Inflammatory macrophage (primary cell): Measurements from ENCODE around the gene B3GNT2.
"Not testable (repeated sequence)": the region's sequence is repeated elsewhere in the genome, so short reads cannot be mapped to it uniquely, and the experiment has no call there.

Experiments
- DNase-seq, 2 donors: peaks; one replicate each; pipeline ENCODE4 v3.0.0-alpha.2; 2020 to 2022

B3GNT2 gene

DNA sequence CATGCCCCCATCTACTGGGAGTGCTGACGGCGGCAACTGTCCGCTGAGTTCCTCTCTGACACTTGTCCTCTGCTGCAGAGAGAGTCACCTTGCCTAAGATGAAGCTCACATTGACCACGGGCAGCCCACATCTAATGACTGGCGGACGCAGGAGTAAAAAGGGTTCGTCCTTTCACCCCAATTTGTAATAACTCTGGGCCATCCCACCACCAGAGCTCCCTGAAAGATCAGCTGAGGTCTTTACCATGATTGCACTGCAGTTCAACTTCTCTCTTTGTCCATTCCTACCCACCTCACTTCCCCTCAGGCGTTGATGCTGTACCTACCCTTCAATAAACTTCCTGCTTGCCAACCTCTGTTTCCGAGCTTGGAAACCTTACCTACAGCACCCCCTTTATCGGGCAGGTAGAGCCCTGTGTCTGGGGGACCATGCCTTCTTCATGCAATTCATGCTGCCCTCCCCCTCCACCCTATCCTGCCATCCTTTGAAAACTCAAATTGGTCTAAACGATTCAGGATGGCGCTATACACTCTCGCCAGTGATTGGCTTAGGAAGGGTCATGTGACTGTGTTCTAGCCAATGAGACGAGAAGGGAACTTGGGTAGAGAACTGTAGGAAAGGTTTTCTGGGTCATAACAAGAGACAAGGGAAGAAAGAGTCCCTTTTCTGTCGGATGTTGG is 10.3 kb upstream of the B3GNT2 start:
- peak; percentile 76 to 80 for DNase-seq

DNA sequence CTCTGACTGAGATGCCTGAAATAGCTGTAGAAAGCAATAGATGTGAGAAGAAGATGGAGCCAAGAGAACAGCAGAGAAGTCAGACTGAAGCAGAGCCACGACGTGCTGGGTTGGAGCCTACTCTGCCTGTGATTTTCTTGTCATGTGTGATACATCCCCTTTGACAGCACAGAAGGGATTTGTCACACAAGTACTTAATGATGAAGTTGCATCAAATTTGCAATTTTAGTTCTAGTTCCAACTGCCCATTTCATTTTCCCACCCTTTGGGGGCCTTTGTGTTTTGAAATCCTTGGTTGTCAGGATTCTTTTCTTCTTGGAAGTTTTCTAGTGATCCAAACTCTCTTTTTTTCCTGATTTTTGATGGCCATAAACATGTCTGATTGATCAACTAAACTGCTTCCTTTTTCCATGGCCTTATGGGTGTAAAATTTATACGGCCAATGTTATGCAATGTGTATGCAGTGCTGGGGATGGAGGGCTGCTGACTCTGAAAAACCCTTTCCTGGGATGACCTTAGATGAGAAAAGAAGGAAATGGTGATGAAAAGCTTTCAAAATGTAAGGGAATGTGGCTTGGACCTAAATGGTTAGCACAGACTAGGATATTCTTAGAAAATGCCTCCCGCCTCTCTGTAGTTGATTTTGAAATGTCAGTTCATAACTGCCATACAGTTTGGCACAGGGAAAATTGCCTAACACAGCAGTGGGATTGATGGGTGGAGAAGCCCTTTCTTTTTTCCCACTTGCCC is 9.6 kb upstream of the B3GNT2 start:
- DNase-seq: peak; percentile 83 to 91

DNA sequence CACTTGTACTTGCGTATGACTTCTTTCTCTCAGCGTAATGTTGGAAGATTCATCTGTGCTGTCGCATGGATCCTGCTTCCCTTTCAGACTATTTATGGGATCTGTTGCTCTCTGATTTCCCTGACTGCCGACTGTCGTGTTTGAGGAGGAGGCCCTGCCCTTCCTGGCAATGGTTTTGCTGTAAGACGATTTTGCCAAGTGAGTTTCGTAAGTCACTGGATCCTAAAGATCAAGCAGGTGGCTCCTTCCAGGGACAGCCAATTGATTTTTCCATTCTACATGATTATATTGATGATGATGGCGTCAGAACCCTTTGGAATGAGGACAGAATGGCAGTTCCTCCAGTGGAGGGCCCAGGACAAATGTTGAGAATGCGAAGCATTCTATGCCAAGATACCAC is 8.7 kb upstream of the B3GNT2 start:
- DNase-seq: no peak

DNA sequence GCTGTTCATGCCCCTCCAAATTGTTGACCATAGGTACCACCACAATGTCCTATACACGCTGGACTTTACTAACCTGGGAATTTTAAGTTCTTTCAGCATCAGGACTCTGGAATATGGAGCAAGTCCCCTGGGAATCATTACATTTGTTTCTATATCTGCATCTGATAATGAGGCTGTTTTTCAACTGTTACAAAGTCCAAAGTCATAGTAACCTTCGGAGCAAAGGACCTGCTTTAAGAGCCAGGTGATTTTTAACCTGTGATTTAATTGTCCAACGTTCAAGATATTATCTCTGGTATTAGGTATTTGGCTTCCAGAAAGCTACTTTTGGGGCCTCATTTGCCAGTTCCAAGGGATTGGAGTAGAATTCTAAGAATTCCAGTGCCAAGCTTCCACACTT is 7.5 kb upstream of the B3GNT2 start:
- DNase-seq: no peak

DNA sequence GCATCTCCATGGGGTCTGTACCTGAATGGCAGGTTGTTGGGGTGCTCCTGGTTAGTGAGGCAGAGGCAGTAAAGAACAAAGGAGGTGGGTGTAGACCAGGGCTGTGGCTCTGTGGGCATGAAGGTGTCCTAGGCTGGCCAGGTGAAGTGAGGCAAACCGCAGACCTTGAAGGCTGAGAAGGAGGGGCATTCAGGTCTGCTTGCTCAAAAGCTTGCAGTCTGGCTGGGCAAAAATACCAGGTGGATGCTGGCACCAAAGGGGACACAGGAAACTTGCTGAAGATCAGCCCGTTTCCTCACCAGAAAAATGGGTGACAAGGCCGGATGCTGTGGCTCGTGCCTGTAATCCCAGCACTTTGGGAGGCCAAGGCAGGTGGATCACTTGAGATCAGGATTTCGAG is 6.7 kb upstream of the B3GNT2 start:
- DNase-seq: no peak

DNA sequence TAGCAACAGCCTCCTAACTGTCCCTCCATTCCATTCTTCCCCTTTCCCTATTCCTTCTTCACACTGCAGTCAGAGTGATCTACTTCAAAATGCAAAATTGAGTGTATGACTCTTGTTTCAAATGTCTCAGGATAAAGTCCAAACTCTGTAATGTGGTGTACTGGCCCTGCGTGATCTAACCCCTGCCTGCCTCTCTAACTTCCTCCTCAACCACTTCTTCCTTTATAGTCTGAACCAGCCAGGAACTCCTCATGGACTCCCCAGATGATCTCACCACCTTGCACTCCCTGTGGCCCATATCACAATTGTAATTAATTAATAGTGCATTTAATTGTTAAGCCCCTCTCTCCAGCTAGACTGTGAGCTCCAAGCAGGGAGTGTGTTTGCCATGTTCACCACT is 3.1 kb upstream of the B3GNT2 start:
- DNase-seq: peak; percentile 75

DNA sequence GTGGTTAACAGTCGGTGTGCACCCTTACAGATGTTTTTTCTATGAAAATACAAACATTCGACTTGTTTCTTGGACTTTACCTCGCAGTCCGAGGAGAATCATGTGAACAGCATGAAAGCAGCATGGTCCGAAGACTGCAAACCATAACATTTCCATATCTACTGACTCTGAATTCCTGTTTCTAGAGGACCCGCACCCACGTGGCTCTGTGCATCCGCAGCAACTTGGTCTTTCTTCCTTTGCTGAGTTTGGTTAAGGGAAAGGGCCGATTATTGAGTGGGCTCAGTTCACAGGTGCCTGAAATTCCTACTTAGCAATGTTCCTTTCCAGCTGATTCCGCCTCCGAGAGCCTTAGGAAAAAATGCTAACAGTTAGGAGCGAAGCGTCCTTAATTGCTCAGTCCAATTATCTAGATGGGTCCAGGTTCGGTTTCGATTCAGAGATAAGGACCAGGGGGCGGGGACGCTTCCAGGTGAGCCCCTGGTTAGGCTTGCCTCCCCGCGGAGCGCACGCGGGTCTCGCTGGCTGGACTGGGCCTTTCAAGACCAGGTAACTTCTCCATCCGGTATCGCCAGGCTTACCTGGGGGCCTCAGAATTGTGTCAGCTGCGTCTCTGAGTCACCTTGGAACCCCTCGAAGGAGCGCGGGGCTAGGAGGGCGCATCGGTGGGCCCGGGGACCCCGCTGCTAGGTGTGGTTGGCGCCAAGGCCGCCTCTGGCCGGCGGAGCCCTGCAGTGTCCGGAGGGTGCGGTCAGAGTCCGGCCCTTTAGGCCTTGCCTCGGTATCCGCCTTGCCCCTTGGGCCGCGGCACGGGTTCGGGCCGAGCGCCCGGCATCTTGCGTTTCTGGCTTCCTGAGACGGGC is 1.1 kb upstream of the B3GNT2 start:
- peak in 1 of 2 donors; percentile 23 for DNase-seq

DNA sequence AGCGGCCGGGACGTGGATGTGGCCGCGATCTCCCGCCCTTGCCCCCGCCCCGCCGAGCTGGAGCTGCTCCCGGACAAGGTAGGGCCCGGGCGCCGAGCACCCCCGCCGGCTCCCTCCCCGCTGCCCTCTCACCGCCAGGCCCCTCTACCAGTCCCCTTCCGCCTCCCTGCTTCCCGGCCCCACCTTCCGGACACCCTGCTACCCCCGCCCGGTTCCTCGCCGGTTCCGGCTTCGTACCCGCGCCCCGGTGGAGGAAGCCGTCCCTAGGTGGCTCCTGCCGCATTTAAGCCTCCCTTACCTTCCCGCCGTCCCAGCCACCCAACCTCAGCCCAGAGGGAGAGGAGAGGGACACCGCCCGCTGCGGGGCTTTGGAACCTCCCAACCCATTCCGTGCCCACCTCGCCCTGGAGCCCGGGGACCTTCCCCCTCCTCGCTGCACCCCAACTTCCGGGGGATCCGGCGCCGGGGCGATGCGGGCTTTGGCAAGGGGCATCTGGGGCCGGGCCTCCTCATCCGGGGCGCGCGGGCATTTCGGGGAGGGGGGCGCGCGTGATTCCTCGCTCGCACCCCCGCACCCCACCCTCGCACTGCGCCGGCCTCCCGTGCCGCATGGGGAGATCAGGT is 475 bp downstream of the B3GNT2 start:
- peak in 1 of 2 donors; percentile 42 for DNase-seq

DNA sequence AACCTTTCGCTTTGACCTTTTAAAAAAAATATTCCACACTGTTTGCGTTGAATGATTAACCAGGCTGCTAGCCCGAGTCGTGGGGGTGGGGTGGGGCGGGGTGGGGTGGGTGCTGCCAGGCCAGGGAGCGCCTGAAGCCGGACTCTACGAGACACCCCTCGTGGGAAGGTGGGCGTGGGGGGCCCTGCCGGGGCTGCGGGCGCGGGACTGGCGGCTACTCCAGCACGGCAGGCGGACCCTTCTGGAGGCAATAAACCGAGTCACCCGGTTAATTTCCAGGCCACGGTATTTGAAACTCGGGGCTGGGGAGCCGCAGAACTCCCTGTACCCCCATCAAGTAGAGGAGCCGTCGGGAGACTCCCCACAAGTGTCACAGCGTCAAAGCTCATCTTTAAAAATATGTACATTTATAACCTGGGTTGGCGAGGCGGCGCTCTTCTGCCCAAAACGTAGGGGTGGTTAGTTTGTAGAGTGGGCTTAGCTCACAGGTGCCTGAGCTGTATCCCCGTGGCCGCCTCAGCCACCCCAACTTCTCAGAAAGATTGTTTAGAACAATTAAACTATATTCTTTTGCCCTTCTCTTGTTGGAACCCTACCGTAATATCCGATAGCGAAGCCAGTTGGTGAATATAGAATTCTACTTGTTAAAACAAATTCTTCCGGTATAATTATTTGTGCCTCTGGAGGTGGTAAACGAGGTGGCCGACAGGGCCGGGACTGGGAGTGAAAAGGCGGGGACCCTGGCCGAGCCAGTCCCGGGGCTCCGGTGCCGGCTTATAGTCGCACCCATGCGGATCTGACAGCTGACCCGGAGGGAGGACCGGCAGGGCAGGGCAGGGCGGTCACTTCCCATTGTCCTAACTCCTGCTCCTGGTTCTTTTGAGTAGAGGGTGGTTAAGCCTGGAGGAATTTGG is 1.4 kb downstream of the B3GNT2 start:
- DNase-seq: peak; percentile 28 to 45

DNA sequence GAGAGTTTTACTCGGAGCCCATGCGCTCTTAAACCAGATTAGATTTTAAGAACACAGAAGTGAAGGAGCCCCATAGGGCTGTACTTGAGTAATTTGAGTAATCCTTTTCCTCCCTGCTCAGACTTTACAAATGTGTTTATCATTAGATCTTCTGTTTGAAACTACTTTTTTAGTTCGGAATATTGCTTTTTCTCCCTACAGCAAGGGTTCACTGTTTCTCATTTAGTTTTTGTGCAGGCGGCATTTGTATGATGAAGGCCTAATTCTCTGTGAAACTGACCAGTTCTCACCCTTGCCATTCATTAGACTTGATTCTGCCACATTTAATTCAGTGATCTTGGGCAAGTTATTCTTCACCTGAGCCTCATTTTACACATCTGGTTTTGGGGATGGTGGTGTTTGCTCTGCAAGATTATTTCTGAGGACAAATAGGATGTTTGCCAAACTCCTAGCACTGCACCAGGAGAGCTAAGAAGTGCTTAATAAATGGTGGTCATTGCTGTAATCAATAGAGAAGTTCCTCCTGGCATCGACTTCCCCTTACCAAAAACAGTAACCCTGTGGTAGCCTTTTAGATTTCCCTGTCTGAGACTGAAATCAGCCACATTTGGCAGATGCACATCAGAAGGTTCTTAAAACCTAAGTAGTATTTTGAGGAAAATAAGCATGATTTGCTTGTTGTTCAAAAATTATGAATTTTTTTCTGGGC is 2.2 kb downstream of the B3GNT2 start:
- DNase-seq: peak; percentile 61 to 66

DNA sequence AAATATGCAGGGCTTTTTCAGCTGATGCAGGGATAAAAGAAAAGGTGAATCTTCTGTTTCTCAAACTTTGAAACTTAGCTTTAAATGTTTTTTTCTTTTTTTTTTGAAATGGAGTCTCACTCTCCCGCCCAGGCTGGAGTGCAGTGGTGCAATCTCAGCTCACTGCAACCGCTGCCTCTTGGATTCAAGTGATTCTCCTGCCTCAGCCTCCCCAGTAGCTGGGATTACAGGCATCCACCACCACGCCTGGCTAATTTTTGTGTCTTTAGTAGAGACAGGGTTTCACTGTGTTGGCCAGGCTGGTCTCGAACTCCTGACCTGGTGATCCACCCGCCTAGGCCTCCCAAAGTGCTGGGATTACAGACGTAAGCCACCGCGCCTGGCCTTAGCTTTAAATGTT is 2.9 kb downstream of the B3GNT2 start:
- not testable (repeated sequence) for DNase-seq

DNA sequence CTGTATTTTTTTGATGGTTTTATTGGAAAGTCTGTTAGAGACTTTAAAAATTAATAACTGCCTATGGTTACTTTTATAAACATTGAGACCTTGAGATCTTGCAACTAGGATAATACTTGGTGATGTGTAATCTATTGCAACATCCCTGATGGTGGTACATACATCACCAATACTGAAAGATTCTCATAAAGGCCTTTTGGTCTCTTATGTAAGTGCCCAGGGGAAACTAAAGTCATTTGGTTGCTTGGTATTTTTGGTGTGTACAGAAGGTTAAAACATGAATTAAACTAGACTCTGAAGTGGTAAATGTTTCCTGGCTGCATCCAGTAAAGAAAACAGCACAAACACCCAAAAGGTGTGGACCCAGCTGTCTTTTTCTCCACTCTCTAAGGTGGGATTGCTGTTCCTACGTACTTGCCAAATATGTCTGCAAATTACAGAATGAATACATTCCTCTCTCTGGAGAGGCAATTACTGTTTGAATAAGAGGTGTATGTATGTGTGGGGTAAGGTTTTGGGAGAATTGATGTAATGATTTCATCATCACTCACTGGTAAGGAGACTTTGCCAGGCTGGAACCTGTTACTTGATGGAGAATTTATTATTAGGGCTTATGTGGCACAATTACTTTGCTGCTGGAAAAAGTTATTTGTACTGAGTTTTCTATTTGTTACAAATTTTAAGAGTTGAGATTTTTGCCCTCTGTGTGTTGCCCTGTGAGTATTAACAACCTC is 3.6 kb downstream of the B3GNT2 start:
- DNase-seq: peak in 1 of 2 donors; percentile 51

DNA sequence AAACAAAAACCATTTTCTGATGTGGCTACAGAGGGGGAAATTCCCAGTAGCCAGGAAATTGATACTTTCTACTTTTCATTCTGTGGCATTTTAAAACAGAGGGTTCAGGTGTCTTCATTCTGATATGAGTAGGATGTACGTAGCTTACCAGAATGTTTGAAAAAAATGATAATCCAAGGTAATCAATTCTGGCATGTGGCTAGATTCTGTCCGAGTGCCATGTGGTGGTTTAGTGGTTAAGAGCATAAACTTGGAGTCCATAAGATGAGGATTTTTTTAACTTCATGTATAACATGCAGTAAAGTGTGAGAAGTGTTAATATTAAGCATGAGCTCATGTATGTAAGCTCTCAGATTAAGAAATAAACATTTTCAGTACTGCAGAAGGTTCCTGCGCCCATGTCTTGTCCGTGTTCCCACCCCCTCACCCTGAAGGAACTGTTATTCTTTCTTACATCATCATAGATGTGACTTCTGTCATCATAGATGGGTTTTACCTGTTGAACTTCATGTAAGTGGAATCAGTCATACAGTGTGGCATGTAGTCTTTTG is 4.5 kb downstream of the B3GNT2 start:
- DNase-seq: peak in 1 of 2 donors; percentile 20

DNA sequence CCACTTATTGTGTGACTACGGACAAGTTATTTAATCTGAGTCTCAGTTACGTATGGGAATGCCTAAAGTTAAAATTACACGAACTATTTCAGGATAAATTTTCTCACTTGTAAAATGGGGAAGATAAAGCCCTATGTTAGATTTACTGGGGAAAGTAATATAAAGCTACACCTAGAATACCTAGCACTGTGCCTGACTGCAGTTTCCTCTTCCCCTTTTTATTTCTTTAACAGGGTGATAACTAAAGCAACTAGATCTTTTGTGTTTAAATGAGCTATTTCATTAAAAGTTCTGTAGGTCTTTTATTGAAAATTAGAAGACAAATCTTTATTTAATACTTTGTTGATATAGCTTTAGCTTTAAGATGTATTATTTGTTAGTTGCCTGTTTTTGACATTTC is 5.0 kb downstream of the B3GNT2 start:
- DNase-seq: no peak

DNA sequence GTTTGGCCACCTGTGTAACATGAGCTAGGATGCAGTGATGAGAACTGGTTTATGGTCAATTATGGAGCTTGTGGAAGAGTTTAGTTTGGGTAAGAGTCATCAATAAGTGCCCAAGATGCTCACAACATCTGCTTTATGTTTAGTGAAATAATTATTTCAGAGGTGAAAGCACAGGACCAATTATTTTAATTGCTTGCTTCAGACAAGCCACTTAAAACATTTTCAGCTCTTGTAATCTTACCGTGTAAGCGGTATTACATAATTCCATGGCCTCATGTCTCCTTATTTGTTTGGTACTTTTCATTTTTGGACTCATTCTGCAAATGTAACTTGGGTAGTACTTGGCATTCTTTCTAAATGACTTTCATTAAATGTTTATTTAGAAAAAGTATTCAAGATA is 5.4 kb downstream of the B3GNT2 start:
- no peak for DNase-seq

DNA sequence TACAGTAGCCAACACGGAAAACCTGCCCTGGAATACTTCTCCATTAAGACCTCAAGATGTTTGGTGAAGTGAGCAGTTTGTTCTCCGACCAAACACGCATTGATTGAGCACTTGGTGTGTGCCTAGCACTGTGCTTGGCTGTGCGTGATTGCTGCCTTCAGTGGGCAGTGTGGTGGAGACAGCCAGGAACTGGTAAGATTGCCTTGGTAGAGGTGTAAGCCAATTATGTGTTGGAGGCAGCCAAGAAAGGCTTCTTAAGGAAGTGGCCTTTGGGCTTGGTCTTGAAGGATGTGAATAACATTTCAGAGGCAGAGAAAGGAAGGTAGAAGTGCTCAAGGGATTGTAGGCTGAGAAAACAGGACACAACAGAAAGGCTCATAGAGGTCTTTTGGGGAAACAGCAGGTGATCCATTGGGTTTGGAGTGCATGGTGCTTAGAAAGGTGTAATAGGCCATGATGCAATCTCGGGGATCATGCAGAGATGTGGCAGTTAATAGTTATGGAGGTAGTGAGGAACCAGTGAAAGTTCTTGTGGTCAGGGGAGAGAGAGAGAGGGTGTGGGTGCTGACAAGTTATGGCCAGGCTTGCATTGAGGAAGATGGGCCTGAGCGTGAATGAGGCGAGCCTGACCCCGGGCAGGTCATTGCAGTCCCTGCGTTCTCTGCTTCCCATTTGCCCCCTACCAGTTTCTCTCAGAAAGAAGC is 6.3 kb downstream of the B3GNT2 start:
- peak in 1 of 2 donors; percentile 38 for DNase-seq

DNA sequence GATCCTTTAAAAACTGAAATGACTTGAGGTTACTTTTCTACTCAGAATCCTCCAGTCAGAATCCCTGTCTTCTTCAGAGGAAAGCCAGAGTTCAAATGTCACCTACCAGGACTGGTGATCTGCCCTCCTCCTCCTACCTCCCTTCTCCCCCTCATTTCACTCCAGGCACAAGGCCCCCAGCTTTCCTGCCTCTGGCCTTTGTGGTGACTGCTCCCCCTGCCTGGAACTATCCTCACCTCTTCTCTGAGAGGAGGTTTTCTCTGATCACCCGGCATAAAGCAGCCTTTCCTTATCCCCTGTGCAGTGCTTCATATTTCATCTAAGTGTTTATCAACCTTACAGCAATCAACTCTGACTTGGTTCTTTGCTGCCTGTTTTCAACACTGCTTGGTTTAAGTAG is 6.8 kb downstream of the B3GNT2 start:
- no peak for DNase-seq

DNA sequence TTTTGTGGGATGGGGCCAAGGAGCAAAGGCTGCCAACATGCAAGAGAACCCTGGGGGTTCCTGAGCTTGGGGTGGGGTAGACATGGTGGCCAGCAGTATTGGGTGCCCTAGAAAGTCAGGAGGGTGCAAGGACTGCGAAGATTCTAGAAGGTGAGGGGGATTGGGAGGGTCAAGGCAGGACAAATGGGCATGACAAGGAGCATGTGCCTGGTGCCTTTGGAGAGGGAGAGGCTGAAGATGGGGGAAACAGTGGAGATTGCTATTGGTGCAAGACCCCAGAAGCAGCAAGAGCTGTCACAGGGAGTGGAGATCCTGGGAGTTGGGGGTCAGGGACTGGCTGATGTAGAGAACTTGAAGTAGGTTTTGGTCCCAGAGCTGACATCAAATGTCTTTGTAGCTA is 7.5 kb downstream of the B3GNT2 start:
- DNase-seq: no peak

DNA sequence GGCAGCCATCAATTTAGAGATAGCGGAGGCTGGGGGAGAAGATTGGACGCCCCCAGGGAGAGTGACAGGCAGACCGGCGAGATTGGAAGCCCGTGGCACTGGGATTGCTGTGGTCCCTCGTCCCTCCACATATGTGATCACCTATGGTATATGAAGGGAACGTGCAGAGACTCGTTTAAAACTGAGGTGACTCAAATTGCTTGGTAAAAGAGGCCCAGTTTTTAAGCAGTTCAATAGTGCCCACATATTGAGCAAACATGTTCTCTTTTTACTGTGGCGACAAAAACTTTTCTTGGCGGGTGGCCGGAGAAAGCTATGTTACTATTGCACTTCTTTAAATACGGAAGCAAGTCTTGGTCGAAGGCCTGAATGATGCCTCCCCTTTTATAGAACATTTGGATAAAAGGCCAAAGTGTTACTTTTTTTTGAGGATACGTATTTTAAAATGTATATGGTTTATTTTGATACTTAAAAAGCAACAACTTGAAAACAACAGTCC is 9.1 kb downstream of the B3GNT2 start:
- peak in 1 of 2 donors; percentile 23 for DNase-seq
